Measurements from ENCODE around the gene MRPL21. TPM values are rescaled to one million over a fixed set of nuclear protein-coding genes. Genes with fewer than 3 reads are reported as not detected.
A peak's percentile ranks its signal among the peaks of the same experiment; 100 is the strongest.

MRPL21 gene
- total and polyA plus RNA-seq, 9 of the 15 experiments (the other 6 are each of a cell fraction or from before 2014, with no cell fraction given): 196 to 618 (median 232) TPM

- TF ChIP-seq, protein P1, sequence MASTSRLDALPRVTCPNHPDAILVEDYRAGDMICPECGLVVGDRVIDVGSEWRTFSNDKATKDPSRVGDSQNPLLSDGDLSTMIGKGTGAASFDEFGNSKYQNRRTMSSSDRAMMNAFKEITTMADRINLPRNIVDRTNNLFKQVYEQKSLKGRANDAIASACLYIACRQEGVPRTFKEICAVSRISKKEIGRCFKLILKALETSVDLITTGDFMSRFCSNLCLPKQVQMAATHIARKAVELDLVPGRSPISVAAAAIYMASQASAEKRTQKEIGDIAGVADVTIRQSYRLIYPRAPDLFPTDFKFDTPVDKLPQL (IDR thresholded peaks at IDR 0.05; ENCODE audit: extremely low read depth, insufficient read length): no peak
- TF ChIP-seq NONO (IDR thresholded peaks at IDR 0.05; ENCODE audit: low read depth in 2 of 2, low read length in 1 of 2): no peak
- TF ChIP-seq GABPA (tag; conservative IDR thresholded peaks at IDR 0.05; ENCODE audit: low read depth): peak; percentile 26; the same call in 1 of the 2 replicates
- TF ChIP-seq FOXA3 (CRISPR knock-in tag; conservative IDR thresholded peaks at IDR 0.05 in 1 of 2, IDR thresholded peaks at IDR 0.05 in 1 of 2): no peak
- no peak for TF ChIP-seq RUNX1 (IDR thresholded peaks at IDR 0.05; ENCODE audit: low read depth)
- no peak for TF ChIP-seq MXI1 (IDR thresholded peaks at IDR 0.05; ENCODE audit: low read depth, low read length)
- no peak for TF ChIP-seq HMGN3 (IDR thresholded peaks at IDR 0.05; ENCODE audit: borderline replicate concordance, extremely low read depth, insufficient read length, low read depth, low read length)
- no peak for TF ChIP-seq FIP1L1 (IDR thresholded peaks at IDR 0.05; ENCODE audit: low read depth, low read length, poor library complexity, severe bottlenecking)
- TF ChIP-seq ZNF518B (CRISPR knock-in tag; IDR thresholded peaks at IDR 0.05): no peak
- TF ChIP-seq, protein P2, sequence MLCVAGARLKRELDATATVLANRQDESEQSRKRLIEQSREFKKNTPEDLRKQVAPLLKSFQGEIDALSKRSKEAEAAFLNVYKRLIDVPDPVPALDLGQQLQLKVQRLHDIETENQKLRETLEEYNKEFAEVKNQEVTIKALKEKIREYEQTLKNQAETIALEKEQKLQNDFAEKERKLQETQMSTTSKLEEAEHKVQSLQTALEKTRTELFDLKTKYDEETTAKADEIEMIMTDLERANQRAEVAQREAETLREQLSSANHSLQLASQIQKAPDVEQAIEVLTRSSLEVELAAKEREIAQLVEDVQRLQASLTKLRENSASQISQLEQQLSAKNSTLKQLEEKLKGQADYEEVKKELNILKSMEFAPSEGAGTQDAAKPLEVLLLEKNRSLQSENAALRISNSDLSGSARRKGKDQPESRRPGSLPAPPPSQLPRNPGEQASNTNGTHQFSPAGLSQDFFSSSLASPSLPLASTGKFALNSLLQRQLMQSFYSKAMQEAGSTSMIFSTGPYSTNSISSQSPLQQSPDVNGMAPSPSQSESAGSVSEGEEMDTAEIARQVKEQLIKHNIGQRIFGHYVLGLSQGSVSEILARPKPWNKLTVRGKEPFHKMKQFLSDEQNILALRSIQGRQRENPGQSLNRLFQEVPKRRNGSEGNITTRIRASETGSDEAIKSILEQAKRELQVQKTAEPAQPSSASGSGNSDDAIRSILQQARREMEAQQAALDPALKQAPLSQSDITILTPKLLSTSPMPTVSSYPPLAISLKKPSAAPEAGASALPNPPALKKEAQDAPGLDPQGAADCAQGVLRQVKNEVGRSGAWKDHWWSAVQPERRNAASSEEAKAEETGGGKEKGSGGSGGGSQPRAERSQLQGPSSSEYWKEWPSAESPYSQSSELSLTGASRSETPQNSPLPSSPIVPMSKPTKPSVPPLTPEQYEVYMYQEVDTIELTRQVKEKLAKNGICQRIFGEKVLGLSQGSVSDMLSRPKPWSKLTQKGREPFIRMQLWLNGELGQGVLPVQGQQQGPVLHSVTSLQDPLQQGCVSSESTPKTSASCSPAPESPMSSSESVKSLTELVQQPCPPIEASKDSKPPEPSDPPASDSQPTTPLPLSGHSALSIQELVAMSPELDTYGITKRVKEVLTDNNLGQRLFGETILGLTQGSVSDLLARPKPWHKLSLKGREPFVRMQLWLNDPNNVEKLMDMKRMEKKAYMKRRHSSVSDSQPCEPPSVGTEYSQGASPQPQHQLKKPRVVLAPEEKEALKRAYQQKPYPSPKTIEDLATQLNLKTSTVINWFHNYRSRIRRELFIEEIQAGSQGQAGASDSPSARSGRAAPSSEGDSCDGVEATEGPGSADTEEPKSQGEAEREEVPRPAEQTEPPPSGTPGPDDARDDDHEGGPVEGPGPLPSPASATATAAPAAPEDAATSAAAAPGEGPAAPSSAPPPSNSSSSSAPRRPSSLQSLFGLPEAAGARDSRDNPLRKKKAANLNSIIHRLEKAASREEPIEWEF (CRISPR knock-in tag; IDR thresholded peaks at IDR 0.05): no peak
- TF ChIP-seq ZNF655 (CRISPR knock-in tag; IDR thresholded peaks at IDR 0.05): no peak
Observed at GRCh38 chr11:68946416-68947090, 42.9 kb upstream of the MRPL21 start (continued).

Data from K562 (cell line).